ENCODE measurements around the gene GDPGP1. TPM values are rescaled to one million over a fixed set of nuclear protein-coding genes. Genes with fewer than 3 reads are reported as not detected.
"Not testable (repeated sequence)": the region's sequence is repeated elsewhere in the genome, so short reads cannot be mapped to it uniquely, and the experiment has no call there.

GDPGP1 gene
- total RNA-seq, 2 donors from 2014 or later: 4.8 to 5.4 TPM

DNA sequence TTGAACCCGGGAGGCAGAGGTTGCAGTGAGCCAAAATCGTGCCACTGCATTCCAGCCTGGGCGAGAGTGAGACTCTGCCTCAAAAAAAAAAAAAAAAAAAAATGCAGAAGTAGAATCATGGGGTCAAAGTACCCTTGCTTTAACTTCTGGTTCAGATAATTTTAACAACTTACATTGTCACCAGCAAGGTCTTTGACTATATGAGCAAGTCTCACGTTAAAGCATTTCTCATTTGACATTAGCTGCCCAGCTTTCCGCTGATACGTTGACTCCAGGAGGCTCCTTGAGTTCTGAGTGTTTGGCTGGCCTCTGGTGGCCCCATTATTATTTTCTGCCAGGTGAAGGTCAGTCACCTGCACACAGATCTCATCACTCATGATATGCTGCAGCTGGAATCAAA, 47.6 kb downstream of the GDPGP1 start:
- H3K4me3 ChIP-seq (ENCODE audit: low read length); H3K4me3 Mint-ChIP-seq; H3K4me1 ChIP-seq (ENCODE audit: control insufficient read depth, insufficient read depth, low read length); H3K36me3 Mint-ChIP-seq (ENCODE audit: low read depth); H3K9me3 ChIP-seq (ENCODE audit: control insufficient read depth, low read length); H3K27me3 ChIP-seq (ENCODE audit: control insufficient read depth, insufficient read depth, low read length, poor library complexity, severe bottlenecking); H3K36me3 ChIP-seq (ENCODE audit: control insufficient read depth, insufficient read depth, low read length); H3K27ac Mint-ChIP-seq; H3K9ac ChIP-seq (ENCODE audit: extremely low read depth, low read length, poor library complexity, severe bottlenecking); H3K27ac ChIP-seq (ENCODE audit: low read depth, low read length); DNase-seq; H3K27me3 Mint-ChIP-seq (ENCODE audit: insufficient read depth); H3K4me1 Mint-ChIP-seq; H3K9me3 Mint-ChIP-seq: not testable (repeated sequence)
- WGBS, 2 experiments (ENCODE audit: insufficient coverage in 1 of 2, insufficient read length in 1 of 2): 89 to 98% methylated on average over 4 to 6 of the region's 6 CpGs

DNA sequence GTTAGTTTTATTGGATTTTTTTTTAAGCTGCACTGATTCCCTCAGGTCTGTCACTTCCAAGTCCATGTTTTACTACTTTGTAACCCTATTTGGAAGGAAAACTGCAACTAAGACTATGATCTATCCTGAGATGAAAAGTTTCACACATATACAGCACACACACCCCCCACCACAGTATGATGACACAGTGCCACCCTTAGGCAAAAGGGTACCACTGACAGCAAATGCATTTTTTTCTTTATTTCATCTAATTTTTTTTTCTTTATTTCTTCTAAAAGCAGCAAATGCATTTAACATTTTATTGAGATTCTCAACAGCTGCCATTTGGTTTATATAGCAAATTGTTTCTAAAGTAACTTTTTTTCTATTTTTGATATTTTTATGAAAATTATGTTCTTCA, 52.7 kb downstream of the GDPGP1 start:
- peaks cover 2% of the 10 kb centered on the region for H3K4me1 Mint-ChIP-seq
- H3K4me3 Mint-ChIP-seq: no peak overlapping the region
- Histone ChIP-seq H3K9me3 (ENCODE audit: control insufficient read depth, low read length) (no peaks in the 10 kb centered on the region), H3K36me3 (ENCODE audit: control insufficient read depth, insufficient read depth, low read length) (no peaks in the 10 kb centered on the region), H3K9ac (ENCODE audit: extremely low read depth, low read length, poor library complexity, severe bottlenecking) (no peak overlapping the region), H3K4me3 (ENCODE audit: low read length) (no peak overlapping the region), H3K27ac (ENCODE audit: low read depth, low read length) (no peak overlapping the region), H3K4me1 (ENCODE audit: control insufficient read depth, insufficient read depth, low read length) (no peaks in the 10 kb centered on the region), H3K27me3 (ENCODE audit: control insufficient read depth, insufficient read depth, low read length, poor library complexity, severe bottlenecking) (no peaks in the 10 kb centered on the region)
- H3K27me3 Mint-ChIP-seq (ENCODE audit: insufficient read depth): no peaks in the 10 kb centered on the region
- TF ChIP-seq, protein P1, sequence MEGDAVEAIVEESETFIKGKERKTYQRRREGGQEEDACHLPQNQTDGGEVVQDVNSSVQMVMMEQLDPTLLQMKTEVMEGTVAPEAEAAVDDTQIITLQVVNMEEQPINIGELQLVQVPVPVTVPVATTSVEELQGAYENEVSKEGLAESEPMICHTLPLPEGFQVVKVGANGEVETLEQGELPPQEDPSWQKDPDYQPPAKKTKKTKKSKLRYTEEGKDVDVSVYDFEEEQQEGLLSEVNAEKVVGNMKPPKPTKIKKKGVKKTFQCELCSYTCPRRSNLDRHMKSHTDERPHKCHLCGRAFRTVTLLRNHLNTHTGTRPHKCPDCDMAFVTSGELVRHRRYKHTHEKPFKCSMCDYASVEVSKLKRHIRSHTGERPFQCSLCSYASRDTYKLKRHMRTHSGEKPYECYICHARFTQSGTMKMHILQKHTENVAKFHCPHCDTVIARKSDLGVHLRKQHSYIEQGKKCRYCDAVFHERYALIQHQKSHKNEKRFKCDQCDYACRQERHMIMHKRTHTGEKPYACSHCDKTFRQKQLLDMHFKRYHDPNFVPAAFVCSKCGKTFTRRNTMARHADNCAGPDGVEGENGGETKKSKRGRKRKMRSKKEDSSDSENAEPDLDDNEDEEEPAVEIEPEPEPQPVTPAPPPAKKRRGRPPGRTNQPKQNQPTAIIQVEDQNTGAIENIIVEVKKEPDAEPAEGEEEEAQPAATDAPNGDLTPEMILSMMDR (conservative IDR thresholded peaks at IDR 0.05): peak; percentile 63
- no peaks in the 10 kb centered on the region for H3K9me3 Mint-ChIP-seq
- no peak for DNase-seq
- H3K36me3 Mint-ChIP-seq (ENCODE audit: low read depth): no peaks in the 10 kb centered on the region
- no peak overlapping the region for H3K27ac Mint-ChIP-seq

- no peak overlapping the region for H3K27ac ChIP-seq (ENCODE audit: low read depth, low read length)
- H3K27me3 Mint-ChIP-seq (ENCODE audit: insufficient read depth): no peaks in the 10 kb centered on the region
- no peak overlapping the region for H3K4me3 Mint-ChIP-seq
- TF ChIP-seq, protein P1 (conservative IDR thresholded peaks at IDR 0.05): no peak
- WGBS, 2 experiments (ENCODE audit: insufficient coverage in 1 of 2, insufficient read length in 1 of 2): 67% methylated on average over 5 of the region's 5 CpGs; no CpG with 5 or more reads in 1 of the 2 experiments
- H3K9ac ChIP-seq (ENCODE audit: extremely low read depth, low read length, poor library complexity, severe bottlenecking): no peak overlapping the region
- H3K27ac Mint-ChIP-seq: no peak overlapping the region
- no peaks in the 10 kb centered on the region for H3K9me3 ChIP-seq (ENCODE audit: control insufficient read depth, low read length)
- no peaks in the 10 kb centered on the region for H3K27me3 ChIP-seq (ENCODE audit: control insufficient read depth, insufficient read depth, low read length, poor library complexity, severe bottlenecking)
- DNase-seq: peak; percentile 59
- H3K36me3 ChIP-seq (ENCODE audit: control insufficient read depth, insufficient read depth, low read length): no peaks in the 10 kb centered on the region
- peaks cover 2% of the 10 kb centered on the region for H3K4me1 Mint-ChIP-seq
- H3K36me3 Mint-ChIP-seq (ENCODE audit: low read depth): no peaks in the 10 kb centered on the region
- H3K4me3 ChIP-seq (ENCODE audit: low read length): no peak overlapping the region
- H3K9me3 Mint-ChIP-seq: no peaks in the 10 kb centered on the region
- no peaks in the 10 kb centered on the region for H3K4me1 ChIP-seq (ENCODE audit: control insufficient read depth, insufficient read depth, low read length)
Measured at GRCh38 chr15:90287101-90287500, 53.1 kb downstream of the GDPGP1 start.

- Histone ChIP-seq H3K9me3 (ENCODE audit: control insufficient read depth, low read length) (no peaks in the 10 kb centered on the region), H3K27me3 (ENCODE audit: control insufficient read depth, insufficient read depth, low read length, poor library complexity, severe bottlenecking) (no peaks in the 10 kb centered on the region), H3K9ac (ENCODE audit: extremely low read depth, low read length, poor library complexity, severe bottlenecking) (no peak overlapping the region), H3K27ac (ENCODE audit: low read depth, low read length) (no peak overlapping the region), H3K4me3 (ENCODE audit: low read length) (no peak overlapping the region), H3K36me3 (ENCODE audit: control insufficient read depth, insufficient read depth, low read length) (no peaks in the 10 kb centered on the region), H3K4me1 (ENCODE audit: control insufficient read depth, insufficient read depth, low read length) (no peaks in the 10 kb centered on the region)
- Mint-ChIP-seq H3K27me3 (ENCODE audit: insufficient read depth) (no peaks in the 10 kb centered on the region), H3K36me3 (ENCODE audit: low read depth) (no peaks in the 10 kb centered on the region), H3K27ac (no peak overlapping the region), H3K9me3 (no peaks in the 10 kb centered on the region), H3K4me3 (no peak overlapping the region), H3K4me1 (peaks cover 1% of the 10 kb centered on the region)
- no peak for DNase-seq
- WGBS, 2 experiments (ENCODE audit: insufficient coverage in 1 of 2, insufficient read length in 1 of 2): 92 to 97% methylated on average over 4 to 5 of the region's 6 CpGs
- TF ChIP-seq, protein P1 (conservative IDR thresholded peaks at IDR 0.05): no peak
Measured at GRCh38 chr15:90287946-90288345, 53.9 kb downstream of the GDPGP1 start.

Data from endodermal cell (in vitro differentiated cells).